NB4 (cell line): Measurements from ENCODE around the gene MAD1L1.

Source experiments
- CTCF ChIP-seq: IDR thresholded peaks from one replicate; pipeline ENCODE4 v1.5.1; 2012; ENCODE audit warnings: low read depth, low read length
- POLR2A ChIP-seq: IDR thresholded peaks from 2 replicates; pipeline ENCODE4 v1.6.1; 2011; ENCODE audit warnings: mild to moderate bottlenecking; ENCODE audit not compliant: insufficient read length; ENCODE audit errors: extremely low read depth

DNA sequence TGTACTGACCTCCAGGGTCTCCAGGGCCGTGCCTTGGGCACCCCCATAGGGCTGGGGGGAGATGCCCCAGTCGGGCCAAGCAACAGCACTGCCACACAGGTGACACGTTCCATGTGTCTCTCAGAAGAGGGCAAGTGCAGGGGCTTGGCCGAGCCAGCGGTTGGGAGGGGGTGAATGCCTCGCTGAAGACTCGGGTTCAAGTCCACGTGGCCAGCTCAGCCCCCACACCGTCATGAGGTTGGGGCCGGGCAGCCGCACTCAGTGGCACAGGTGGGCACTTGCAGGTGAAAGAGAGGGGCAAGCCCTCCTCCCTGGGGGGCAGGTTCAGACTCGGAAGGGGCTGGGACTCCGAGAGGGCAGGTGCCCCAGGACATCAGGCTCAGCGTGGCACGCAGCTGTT, 153.8 kb downstream of the MAD1L1 start:
- TF ChIP-seq POLR2A (no peak), CTCF (no peak)
